NOMO-1 treated with dmso at 0.1 percent for 144 hours (cell line): ENCODE measurements around the gene PHLDA1.

Experiments
- DNase-seq: peaks from one replicate; lab custom pipeline; 2025; ENCODE audit not compliant: unreplicated experiment; lab: John Stamatoyannopoulos, UW

The PHLDA1 gene

GRCh38 chr12:76031414-76032042 is at the start of gene PHLDA1:
PHLDA1 (minus strand) TSS chr12:76031776.
- DNase-seq = peak; percentile 92

- DNase-seq = no peak
Measured at GRCh38 chr12:76080729-76081415, 49.3 kb upstream of the PHLDA1 start.

- DNase-seq = no peak
Measured at GRCh38 chr12:76080017-76080728, 48.6 kb upstream of the PHLDA1 start.

- no peak for DNase-seq
Measured at GRCh38 chr12:76078748-76079147, 47.2 kb upstream of the PHLDA1 start.

GRCh38 chr12:76075448-76075847 is 43.9 kb upstream of the PHLDA1 start:
- no peak for DNase-seq

- no peak for DNase-seq
Measured at GRCh38 chr12:76074701-76075336, 43.2 kb upstream of the PHLDA1 start.

GRCh38 chr12:76073561-76073960 is 42.0 kb upstream of the PHLDA1 start:
- no peak for DNase-seq

GRCh38 chr12:76072568-76072967 is 41.0 kb upstream of the PHLDA1 start:
- DNase-seq = no peak

- no peak for DNase-seq
Measured at GRCh38 chr12:76069339-76069738, 37.8 kb upstream of the PHLDA1 start.

- no peak for DNase-seq
Measured at GRCh38 chr12:76065917-76066316, 34.3 kb upstream of the PHLDA1 start.

GRCh38 chr12:76064904-76065303 is 33.3 kb upstream of the PHLDA1 start:
- no peak for DNase-seq

- no peak for DNase-seq
Measured at GRCh38 chr12:76060111-76060510, 28.5 kb upstream of the PHLDA1 start.

GRCh38 chr12:76057326-76057725 is 25.8 kb upstream of the PHLDA1 start:
- DNase-seq = no peak

GRCh38 chr12:76055393-76055792 is 23.8 kb upstream of the PHLDA1 start:
- no peak for DNase-seq

GRCh38 chr12:76049575-76050251 is 18.1 kb upstream of the PHLDA1 start:
- no peak for DNase-seq

GRCh38 chr12:76047742-76048141 is 16.2 kb upstream of the PHLDA1 start:
- no peak for DNase-seq

- no peak for DNase-seq
Measured at GRCh38 chr12:76047060-76047459, 15.5 kb upstream of the PHLDA1 start.

GRCh38 chr12:76043377-76043776 is 11.8 kb upstream of the PHLDA1 start:
- DNase-seq = no peak

- DNase-seq = no peak
Measured at GRCh38 chr12:76042147-76042546, 10.6 kb upstream of the PHLDA1 start.

- no peak for DNase-seq
Measured at GRCh38 chr12:76041406-76041805, 9.8 kb upstream of the PHLDA1 start.

GRCh38 chr12:76040461-76040860 is 8.9 kb upstream of the PHLDA1 start:
- DNase-seq = no peak
